Measurements from ENCODE around the gene ACACA.

DNA sequence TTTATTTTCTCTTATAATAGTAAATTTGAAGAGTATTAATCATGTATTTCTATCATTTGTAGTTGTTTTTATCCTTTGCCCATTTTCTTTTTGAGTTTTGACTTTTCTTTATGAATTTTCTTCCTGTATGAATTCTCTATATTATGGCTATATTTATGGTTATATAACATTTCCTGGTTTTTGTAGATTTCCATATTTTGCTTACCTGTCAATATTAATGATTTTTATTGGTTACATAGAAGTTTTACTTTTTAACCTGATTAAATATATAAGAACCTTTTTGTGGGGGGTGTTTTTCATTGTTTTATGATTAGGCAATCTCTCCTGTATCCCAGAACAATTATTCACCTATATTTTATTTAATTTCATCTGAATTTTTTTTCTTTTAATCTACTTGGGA lies 364.7 kb downstream of the ACACA start:
- TF ChIP-seq GATA2 (IDR thresholded peaks at IDR 0.05; ENCODE audit: low read depth, low read length), result no peak
- TF ChIP-seq GATA3 (IDR thresholded peaks at IDR 0.05; ENCODE audit: low read depth, low read length), result no peak

Data from SH-SY5Y (cell line).